Caco-2 (cell line): ENCODE data around the gene AKAP8L. TPM values are rescaled to one million over a fixed set of nuclear protein-coding genes. Genes with fewer than 3 reads are reported as not detected.

Experiments used
- BruUV-seq: library from RNA; stranded (reverse); fragments of 400-500 nt; replicated peaks from 2 replicates; lab custom pipeline; 2021; lab: Mats Ljungman, UMichigan
- CTCF ChIA-PET: fragments of 300-600 bp; sonication (Branson Sonifier 250); formaldehyde crosslinking; loops from one replicate; lab custom pipeline; 2022; ENCODE audit warnings: antibody characterized with exemption; lab: Charles Lee
- POLR2A ChIA-PET: fragments of 300-600 bp; sonication (Branson Sonifier 250); formaldehyde crosslinking; loops from one replicate; lab custom pipeline; 2022; ENCODE audit warnings: antibody characterized with exemption; lab: Charles Lee
- DNase-seq, 2 experiments: peaks; one replicate each; pipeline versions ENCODE4 v3.0.0 to v3.0.0-alpha.2; 2020 to 2022
- H3K27me3 ChIP-seq: replicated peaks from 2 replicates; pipeline ENCODE4 v1.6.0; 2011; ENCODE audit warnings: low read length; ENCODE audit not compliant: control insufficient read depth, insufficient read depth
- H3K36me3 ChIP-seq: 2 replicates; pipeline ENCODE4 v1.5.1; 2011; ENCODE audit warnings: low read length; ENCODE audit not compliant: control insufficient read depth, insufficient read depth
- H3K4me1 ChIP-seq: fragments of 250-450 bp; sonication (Bioruptor Pico); 2 replicates; pipeline ENCODE4 v1.5.1; 2020; ENCODE audit warnings: mild to moderate bottlenecking
- H3K4me3 ChIP-seq: 2 replicates; pipeline ENCODE4 v1.5.1; 2011; ENCODE audit warnings: low read depth, mild to moderate bottlenecking, control low read depth, low read length
- H3K9me3 ChIP-seq: fragments of 250-450 bp; sonication (Bioruptor Pico); 2 replicates; pipeline ENCODE4 v1.5.1; 2020; ENCODE audit warnings: mild to moderate bottlenecking, moderate library complexity
- H3K27ac Mint-ChIP-seq: one replicate; pipeline ENCODE4 v1.8.0; 2022; ENCODE audit warnings: mixed read lengths; ENCODE audit not compliant: unreplicated experiment
- H3K27me3 Mint-ChIP-seq: one replicate; pipeline ENCODE4 v1.8.0; 2022; ENCODE audit warnings: mixed read lengths; ENCODE audit not compliant: insufficient read depth, unreplicated experiment
- H3K36me3 Mint-ChIP-seq: one replicate; pipeline ENCODE4 v1.8.0; 2022; ENCODE audit warnings: mild to moderate bottlenecking, mixed read lengths; ENCODE audit not compliant: insufficient read depth, unreplicated experiment
- H3K4me1 Mint-ChIP-seq: one replicate; pipeline ENCODE4 v1.8.0; 2022; ENCODE audit warnings: low read depth, mixed read lengths; ENCODE audit not compliant: unreplicated experiment
- H3K4me3 Mint-ChIP-seq: one replicate; pipeline ENCODE4 v1.8.0; 2022; ENCODE audit warnings: mild to moderate bottlenecking, moderate library complexity, mixed read lengths; ENCODE audit not compliant: unreplicated experiment
- H3K9me3 Mint-ChIP-seq: one replicate; pipeline ENCODE4 v1.8.0; 2022; ENCODE audit warnings: mixed read lengths; ENCODE audit not compliant: unreplicated experiment
- intact Hi-C: fragments of 100-400 bp; cut with micrococcal nuclease; formaldehyde crosslinking; loops from one replicate; pipeline ENCODE4 v1.10.0; 2022; ENCODE audit not compliant: unreplicated experiment
- total RNA-seq: library from RNA; stranded (reverse); gene quantifications from 2 replicates; pipeline ENCODE4 v1.2.3, GENCODE V29; 2022
- TF ChIP-seq, protein P1 (sequence below), 2 experiments: fragments of 200-600 bp in 1 of 2; IDR thresholded peaks; 1 replicate in 1 of 2; 2 replicates in 1 of 2; pipeline versions ENCODE4 v1.5.1 to v1.8.0; 2011 to 2022; ENCODE audit warnings: antibody characterized with exemption in 1 of 2, control low read depth in 1 of 2, inconsistent platforms in 1 of 2, low read depth in 1 of 2, low read length in 1 of 2, mild to moderate bottlenecking in 1 of 2, moderate library complexity in 1 of 2; ENCODE audit not compliant: insufficient read depth in 1 of 2, severe bottlenecking in 1 of 2, unreplicated experiment in 1 of 2

AKAP8L gene
- total RNA-seq, 1 experiment from 2014 or later, result 112 TPM

DNA sequence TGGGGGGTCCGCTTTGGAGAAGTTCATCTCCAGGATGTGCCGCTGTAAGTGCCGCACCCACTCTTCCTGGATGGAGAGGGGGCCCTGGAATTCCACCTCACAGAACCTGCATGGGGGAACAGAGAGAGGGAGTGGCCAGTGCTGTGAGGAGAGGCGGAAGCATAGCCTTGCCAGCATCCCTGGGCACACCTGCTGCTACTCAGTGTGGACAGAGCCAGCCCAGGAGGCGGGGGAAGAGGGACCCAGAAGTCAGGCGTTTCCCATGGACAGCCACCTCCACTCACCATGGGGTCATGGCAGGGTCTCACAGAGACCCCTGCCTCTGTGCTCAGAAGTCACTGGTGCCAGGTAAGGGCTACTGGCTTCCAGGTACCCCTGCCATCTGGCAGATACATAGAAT is 4.3 kb upstream of the AKAP8L start:
- no TSS peak for BruUV-seq
- Histone ChIP-seq H3K9me3 (no peaks in the 10 kb centered on the region), H3K36me3 (peaks cover 3% of the 10 kb centered on the region), H3K4me1 (no peaks in the 10 kb centered on the region), H3K4me3 (no peak overlapping the region), H3K27me3 (no peaks in the 10 kb centered on the region)
- CTCF ChIA-PET, result no interaction called here
- intact Hi-C loops, result no loop called here
- no peak overlapping the region for H3K27ac Mint-ChIP-seq
- POLR2A ChIA-PET, result no interaction called here
- no peaks in the 10 kb centered on the region for H3K9me3 Mint-ChIP-seq
- peaks cover 51% of the 10 kb centered on the region for H3K36me3 Mint-ChIP-seq
- TF ChIP-seq, protein P1, sequence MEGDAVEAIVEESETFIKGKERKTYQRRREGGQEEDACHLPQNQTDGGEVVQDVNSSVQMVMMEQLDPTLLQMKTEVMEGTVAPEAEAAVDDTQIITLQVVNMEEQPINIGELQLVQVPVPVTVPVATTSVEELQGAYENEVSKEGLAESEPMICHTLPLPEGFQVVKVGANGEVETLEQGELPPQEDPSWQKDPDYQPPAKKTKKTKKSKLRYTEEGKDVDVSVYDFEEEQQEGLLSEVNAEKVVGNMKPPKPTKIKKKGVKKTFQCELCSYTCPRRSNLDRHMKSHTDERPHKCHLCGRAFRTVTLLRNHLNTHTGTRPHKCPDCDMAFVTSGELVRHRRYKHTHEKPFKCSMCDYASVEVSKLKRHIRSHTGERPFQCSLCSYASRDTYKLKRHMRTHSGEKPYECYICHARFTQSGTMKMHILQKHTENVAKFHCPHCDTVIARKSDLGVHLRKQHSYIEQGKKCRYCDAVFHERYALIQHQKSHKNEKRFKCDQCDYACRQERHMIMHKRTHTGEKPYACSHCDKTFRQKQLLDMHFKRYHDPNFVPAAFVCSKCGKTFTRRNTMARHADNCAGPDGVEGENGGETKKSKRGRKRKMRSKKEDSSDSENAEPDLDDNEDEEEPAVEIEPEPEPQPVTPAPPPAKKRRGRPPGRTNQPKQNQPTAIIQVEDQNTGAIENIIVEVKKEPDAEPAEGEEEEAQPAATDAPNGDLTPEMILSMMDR (IDR thresholded peaks at IDR 0.05; ENCODE audit: insufficient read depth in 1 of 2, low read depth in 1 of 2, low read length in 1 of 2, severe bottlenecking in 1 of 2, unreplicated experiment in 1 of 2), result no peak
- H3K4me1 Mint-ChIP-seq, result peaks cover 2% of the 10 kb centered on the region
- H3K27me3 Mint-ChIP-seq, result no peaks in the 10 kb centered on the region
- DNase-seq, result no peak
- no peak overlapping the region for H3K4me3 Mint-ChIP-seq

DNA sequence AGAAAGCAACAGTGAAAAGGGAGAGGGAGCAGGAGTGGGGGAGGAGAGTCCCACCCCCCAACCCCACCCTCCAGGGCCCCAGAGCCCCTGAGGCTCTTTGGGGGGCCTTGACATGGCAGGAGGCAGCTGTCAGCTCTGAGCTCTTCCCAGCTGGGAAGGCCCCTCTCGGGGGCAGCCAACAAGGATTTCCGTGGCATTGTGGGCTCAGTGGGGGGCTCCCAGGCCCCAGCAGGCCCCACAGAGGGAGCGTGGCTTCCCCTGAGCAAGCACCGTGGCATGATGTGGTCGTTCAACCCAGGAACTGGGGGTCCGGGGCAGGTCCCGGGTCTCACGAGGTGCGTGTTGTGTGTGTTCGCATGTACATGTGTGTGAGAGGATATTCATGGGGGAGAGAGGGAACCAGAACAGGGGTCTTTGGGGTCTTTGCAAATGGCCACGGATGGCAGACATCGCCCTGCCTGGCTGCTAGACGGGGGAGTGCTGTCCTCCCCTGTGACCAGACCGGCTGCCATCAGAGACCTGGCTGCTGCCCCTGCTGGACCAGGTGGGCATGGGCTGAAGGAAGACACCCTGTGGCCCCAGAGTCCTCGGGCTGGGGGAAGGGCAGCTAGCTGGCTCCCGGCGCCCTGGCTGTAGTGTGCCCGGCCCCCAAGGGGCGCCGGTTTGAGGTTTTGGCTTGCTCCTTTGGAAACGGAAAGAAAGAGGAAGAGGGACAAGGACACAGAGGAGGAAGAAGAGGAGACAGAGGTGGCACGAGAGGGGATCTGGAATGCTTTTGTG is 3.7 kb upstream of the AKAP8L start:
- no peaks in the 10 kb centered on the region for H3K9me3 ChIP-seq
- Mint-ChIP-seq H3K27ac (no peak overlapping the region), H3K27me3 (no peaks in the 10 kb centered on the region), H3K36me3 (peaks cover 56% of the 10 kb centered on the region), H3K4me1 (peaks cover 6% of the 10 kb centered on the region), H3K9me3 (no peaks in the 10 kb centered on the region), H3K4me3 (no peak overlapping the region)
- no peaks in the 10 kb centered on the region; the same call in 1 of the 2 replicates for H3K4me1 ChIP-seq
- no peaks in the 10 kb centered on the region for H3K27me3 ChIP-seq
- ChIA-PET CTCF (no interaction called here), POLR2A (no interaction called here)
- TF ChIP-seq, protein P1 (IDR thresholded peaks at IDR 0.05; ENCODE audit: insufficient read depth in 1 of 2, low read depth in 1 of 2, low read length in 1 of 2, severe bottlenecking in 1 of 2, unreplicated experiment in 1 of 2), result no peak
- H3K36me3 ChIP-seq, result peaks cover 3% of the 10 kb centered on the region
- intact Hi-C loops, result no loop called here
- no TSS peak for BruUV-seq
- H3K4me3 ChIP-seq, result no peak overlapping the region
- DNase-seq, result no peak

DNA sequence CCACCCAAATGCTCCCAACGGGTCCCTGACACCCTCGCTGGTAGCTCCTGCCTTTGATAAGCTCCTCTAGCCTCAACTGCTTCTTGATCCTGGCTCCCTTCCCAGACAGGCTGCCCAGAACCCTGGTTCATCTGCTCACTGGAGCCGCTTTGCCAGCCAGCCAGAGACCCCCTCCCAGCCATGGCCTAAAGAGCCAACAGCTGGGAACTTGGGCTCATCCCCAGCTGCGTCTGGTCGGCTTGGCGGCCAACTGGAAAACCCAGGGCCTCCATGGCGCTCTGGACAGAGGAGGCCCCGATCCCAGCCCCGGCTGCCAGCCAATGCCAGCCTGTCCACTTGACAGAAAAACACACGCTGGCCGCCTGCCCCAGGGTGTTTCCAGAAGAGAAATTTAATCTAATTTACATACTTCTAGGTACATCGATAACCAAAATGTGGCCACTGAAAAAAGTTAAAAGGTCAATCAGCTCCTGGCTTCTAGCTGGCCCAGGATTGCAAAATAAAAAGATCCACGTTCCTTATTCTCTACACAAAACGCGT is 3.0 kb upstream of the AKAP8L start:
- intact Hi-C loops, result no loop called here
- H3K36me3 Mint-ChIP-seq, result peaks cover 55% of the 10 kb centered on the region
- ChIA-PET POLR2A (no interaction called here), CTCF (interaction anchor here (1.1 kb wide), 1 partner anchor 134 kb away, joined by 3 read pairs; no protein-coding TSS in a partner anchor)
- no peak overlapping the region for H3K4me3 Mint-ChIP-seq
- DNase-seq, result no peak
- TF ChIP-seq, protein P1 (IDR thresholded peaks at IDR 0.05; ENCODE audit: insufficient read depth in 1 of 2, low read depth in 1 of 2, low read length in 1 of 2, severe bottlenecking in 1 of 2, unreplicated experiment in 1 of 2), result no peak
- Histone ChIP-seq H3K4me1 (peaks cover 3% of the 10 kb centered on the region; the same call in 1 of the 2 replicates), H3K9me3 (no peaks in the 10 kb centered on the region), H3K4me3 (no peak overlapping the region), H3K36me3 (peaks cover 3% of the 10 kb centered on the region), H3K27me3 (no peaks in the 10 kb centered on the region)
- H3K4me1 Mint-ChIP-seq, result peaks cover 6% of the 10 kb centered on the region
- H3K9me3 Mint-ChIP-seq, result no peaks in the 10 kb centered on the region
- no peaks in the 10 kb centered on the region for H3K27me3 Mint-ChIP-seq
- H3K27ac Mint-ChIP-seq, result no peak overlapping the region
- BruUV-seq, result no TSS peak
